Calu3 (cell line): ENCODE measurements around the gene SLX4. TPM values are rescaled to one million over a fixed set of nuclear protein-coding genes. Genes with fewer than 3 reads are reported as not detected.
A peak's percentile ranks its signal among the peaks of the same experiment; 100 is the strongest.
"Not testable (repeated sequence)": the region's sequence is repeated elsewhere in the genome, so short reads cannot be mapped to it uniquely, and the experiment has no call there.

Source experiments
- BruUV-seq: library from RNA; stranded (reverse); fragments of 400-500 nt; replicated peaks from 2 replicates; lab custom pipeline; 2021; lab: Mats Ljungman, UMichigan
- CTCF ChIA-PET: fragments of 300-600 bp; sonication (Branson Sonifier 250); formaldehyde crosslinking; loops from one replicate; lab custom pipeline; 2022; ENCODE audit warnings: antibody characterized with exemption; lab: Charles Lee
- DNase-seq: peaks from one replicate; pipeline ENCODE4 v3.0.0; 2022
- H3K27ac Mint-ChIP-seq: one replicate; pipeline ENCODE4 v1.8.0; 2022; ENCODE audit warnings: mixed read lengths; ENCODE audit not compliant: unreplicated experiment
- H3K27me3 Mint-ChIP-seq: one replicate; pipeline ENCODE4 v1.8.0; 2022; ENCODE audit warnings: mixed read lengths; ENCODE audit not compliant: unreplicated experiment
- H3K36me3 Mint-ChIP-seq: one replicate; pipeline ENCODE4 v1.8.0; 2022; ENCODE audit warnings: mild to moderate bottlenecking, moderate library complexity, mixed read lengths; ENCODE audit not compliant: insufficient read depth, unreplicated experiment
- H3K4me1 Mint-ChIP-seq: one replicate; pipeline ENCODE4 v1.8.0; 2022; ENCODE audit warnings: mild to moderate bottlenecking, low read depth, mixed read lengths; ENCODE audit not compliant: unreplicated experiment
- H3K4me3 Mint-ChIP-seq: one replicate; pipeline ENCODE4 v1.8.0; 2022; ENCODE audit warnings: mild to moderate bottlenecking, low read depth, moderate library complexity, mixed read lengths; ENCODE audit not compliant: unreplicated experiment
- H3K9me3 Mint-ChIP-seq: one replicate; pipeline ENCODE4 v1.8.0; 2022; ENCODE audit warnings: low read depth, mixed read lengths; ENCODE audit not compliant: unreplicated experiment
- intact Hi-C: fragments of 100-400 bp; cut with micrococcal nuclease; formaldehyde crosslinking; loops from one replicate; pipeline ENCODE4 v1.10.0; 2022; ENCODE audit not compliant: unreplicated experiment
- total RNA-seq: library from RNA; stranded (reverse); gene quantifications from 2 replicates; pipeline ENCODE4 v1.2.3, GENCODE V29; 2022
- TF ChIP-seq, protein P1 (sequence below): fragments of 200-600 bp; IDR thresholded peaks from one replicate; pipeline ENCODE4 v1.8.0; 2022; ENCODE audit warnings: antibody characterized with exemption; ENCODE audit not compliant: unreplicated experiment

The SLX4 gene
- total RNA-seq, 1 experiment from 2014 or later = 18.2 TPM

DNA sequence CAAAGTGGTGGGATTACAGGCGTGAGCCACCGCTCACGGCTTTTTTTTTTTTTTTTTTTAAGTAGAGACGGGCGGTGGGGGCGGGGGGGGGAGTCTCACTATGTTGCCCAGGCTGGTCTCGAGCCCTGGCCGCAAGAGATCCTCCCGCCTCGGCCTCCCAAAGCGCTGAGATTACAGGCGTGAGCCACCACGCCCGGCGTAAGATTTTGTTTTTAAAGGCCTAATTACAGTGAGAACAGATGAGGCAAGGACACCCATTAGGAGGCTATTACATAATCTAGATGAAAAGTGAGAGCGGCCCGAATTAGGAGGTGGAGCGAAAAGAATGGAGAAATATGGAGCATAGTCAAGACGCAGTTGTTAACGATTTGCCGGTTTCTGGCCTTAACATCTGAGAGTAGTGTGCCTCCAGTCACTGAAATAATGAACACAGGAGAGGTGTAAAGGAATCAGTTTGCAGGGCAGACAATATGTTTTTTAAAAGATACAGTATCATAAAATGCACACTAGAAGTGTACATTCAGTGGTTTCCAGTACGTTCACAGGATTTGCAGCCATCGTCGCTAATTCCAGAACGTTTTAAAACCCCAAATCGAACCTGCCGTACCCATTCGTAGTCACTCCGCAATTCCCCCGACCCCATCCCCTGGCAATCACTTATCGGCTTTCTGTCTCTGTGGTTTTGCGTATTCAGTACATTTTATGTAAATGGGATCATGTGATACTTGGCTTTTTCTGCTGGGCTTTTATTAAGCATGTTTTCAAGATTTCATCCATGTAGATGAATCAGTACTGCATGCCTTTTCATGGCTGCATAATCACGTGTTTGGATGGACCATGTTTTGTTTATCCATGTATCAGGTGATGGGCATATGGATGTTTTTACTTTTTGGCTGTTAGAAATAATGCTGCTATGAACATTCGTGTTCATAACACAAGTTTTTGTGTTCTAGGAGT is 1.4 kb upstream of the SLX4 start:
- Mint-ChIP-seq H3K9me3 (no peaks in the 10 kb centered on the region), H3K4me1 (peaks cover 38% of the 10 kb centered on the region), H3K4me3 (peak overlapping the region; percentile 98), H3K36me3 (peaks cover 44% of the 10 kb centered on the region), H3K27me3 (no peaks in the 10 kb centered on the region), H3K27ac (no peak overlapping the region)
- CTCF ChIA-PET = interaction anchor here (0.6 to 1.1 kb wide), 2 partner anchors 30 to 452 kb away, joined by 3 read pairs; no protein-coding TSS in a partner anchor
- TF ChIP-seq, protein P1, sequence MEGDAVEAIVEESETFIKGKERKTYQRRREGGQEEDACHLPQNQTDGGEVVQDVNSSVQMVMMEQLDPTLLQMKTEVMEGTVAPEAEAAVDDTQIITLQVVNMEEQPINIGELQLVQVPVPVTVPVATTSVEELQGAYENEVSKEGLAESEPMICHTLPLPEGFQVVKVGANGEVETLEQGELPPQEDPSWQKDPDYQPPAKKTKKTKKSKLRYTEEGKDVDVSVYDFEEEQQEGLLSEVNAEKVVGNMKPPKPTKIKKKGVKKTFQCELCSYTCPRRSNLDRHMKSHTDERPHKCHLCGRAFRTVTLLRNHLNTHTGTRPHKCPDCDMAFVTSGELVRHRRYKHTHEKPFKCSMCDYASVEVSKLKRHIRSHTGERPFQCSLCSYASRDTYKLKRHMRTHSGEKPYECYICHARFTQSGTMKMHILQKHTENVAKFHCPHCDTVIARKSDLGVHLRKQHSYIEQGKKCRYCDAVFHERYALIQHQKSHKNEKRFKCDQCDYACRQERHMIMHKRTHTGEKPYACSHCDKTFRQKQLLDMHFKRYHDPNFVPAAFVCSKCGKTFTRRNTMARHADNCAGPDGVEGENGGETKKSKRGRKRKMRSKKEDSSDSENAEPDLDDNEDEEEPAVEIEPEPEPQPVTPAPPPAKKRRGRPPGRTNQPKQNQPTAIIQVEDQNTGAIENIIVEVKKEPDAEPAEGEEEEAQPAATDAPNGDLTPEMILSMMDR = no peak
- intact Hi-C loops = no loop called here
- no TSS peak for BruUV-seq
- DNase-seq = no peak

DNA sequence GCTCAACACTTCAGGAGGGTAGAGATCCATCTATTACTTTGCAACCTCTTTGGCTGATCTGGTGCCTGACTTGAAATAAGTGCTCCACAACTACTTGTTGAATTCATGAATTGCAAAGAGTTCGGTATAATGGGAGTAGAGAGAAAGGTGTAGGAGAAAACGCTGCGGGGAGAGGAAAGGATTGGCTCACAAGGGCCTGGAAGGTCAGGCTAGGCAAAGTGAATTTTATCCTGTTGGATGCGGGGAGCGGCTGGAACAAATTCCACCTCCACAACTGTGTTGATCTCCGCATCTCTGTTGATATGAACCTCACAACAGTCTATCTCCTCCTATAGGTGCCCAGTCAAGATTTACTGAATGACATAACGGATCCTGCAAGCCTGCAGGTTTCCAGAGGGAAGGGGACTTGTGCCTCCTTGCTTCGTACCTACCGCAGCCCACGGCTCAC is 684 bp downstream of the SLX4 start:
- Mint-ChIP-seq H3K9me3 (no peaks in the 10 kb centered on the region), H3K4me1 (peaks cover 35% of the 10 kb centered on the region), H3K36me3 (peaks cover 52% of the 10 kb centered on the region), H3K27ac (peak overlapping the region; percentile 49), H3K27me3 (no peaks in the 10 kb centered on the region), H3K4me3 (peak overlapping the region; percentile 98)
- intact Hi-C loops = no loop called here
- BruUV-seq = no TSS peak
- no peak for DNase-seq
- TF ChIP-seq, protein P1 = no peak
- CTCF ChIA-PET = no interaction called here

DNA sequence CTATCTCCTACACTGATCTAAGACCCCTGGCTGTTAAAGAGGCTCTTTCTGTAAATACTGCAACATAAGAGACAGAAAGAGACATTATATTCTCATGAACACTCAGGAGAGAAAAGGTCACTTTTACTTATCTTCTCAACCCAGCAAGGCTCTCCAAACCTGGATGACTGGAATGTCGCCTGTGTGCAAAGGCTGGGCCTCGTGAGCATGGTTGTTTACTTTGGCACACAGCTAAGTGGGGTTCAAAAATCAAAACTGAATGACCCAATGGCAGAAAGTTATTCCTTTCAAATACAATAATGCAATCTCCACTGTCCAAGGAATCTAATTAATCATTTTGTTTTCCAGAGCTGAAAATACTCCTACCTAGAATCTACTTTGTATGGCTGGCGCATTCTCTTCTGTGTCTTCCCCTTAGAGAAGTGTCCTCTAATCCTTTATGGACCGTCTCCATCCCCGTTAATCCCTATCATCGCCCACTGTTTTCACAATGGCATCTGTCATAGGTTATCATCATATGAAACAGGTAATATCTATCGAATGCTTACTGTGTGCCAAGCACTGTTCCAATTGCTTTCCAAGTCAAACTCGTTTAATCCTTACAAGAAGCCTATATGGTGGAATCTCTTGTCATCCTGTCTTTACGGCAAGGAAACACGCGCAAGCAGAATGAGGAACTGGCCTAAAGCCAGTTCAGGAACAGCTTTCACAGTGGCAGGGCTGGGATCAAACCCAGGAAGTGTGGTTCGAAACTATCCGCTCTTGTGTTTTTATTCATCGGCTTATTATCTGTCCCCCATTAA is 1.3 kb downstream of the SLX4 start:
- no peak for DNase-seq
- TSS peak; percentile 25 for BruUV-seq
- Mint-ChIP-seq H3K36me3 (peaks cover 52% of the 10 kb centered on the region), H3K27me3 (no peaks in the 10 kb centered on the region), H3K4me3 (peak overlapping the region; percentile 98), H3K9me3 (no peaks in the 10 kb centered on the region), H3K4me1 (peaks cover 29% of the 10 kb centered on the region), H3K27ac (peak overlapping the region; percentile 49)
- TF ChIP-seq, protein P1 = no peak
- intact Hi-C loops = no loop called here
- CTCF ChIA-PET = no interaction called here

DNA sequence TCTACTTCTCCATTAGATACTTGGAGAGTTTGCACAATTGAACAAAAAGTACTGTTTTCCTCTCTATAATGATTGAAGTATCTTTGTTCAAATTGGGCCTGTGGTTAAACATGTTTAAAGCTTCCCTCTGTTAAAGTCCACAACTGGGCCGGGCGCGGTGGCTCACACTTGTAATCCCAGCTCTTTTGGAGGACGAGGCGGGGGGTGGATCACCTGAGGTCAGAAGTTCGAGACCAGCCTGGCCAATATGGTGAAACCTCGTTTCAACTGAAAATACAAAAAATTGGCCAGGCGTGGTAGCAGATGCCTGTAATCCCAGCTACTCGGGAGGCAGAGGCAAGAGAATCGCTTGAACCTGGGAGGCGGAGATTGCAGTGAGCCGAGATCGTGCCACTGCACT is 2.4 kb downstream of the SLX4 start:
- CTCF ChIA-PET, BruUV-seq, intact Hi-C loops, H3K4me3 Mint-ChIP-seq, DNase-seq, H3K27ac Mint-ChIP-seq, H3K27me3 Mint-ChIP-seq, H3K9me3 Mint-ChIP-seq: not testable (repeated sequence)
- Mint-ChIP-seq H3K4me1 (peaks cover 27% of the 10 kb centered on the region), H3K36me3 (peaks cover 52% of the 10 kb centered on the region)
